Activated CD4-positive, alpha-beta T cell treated with anti-CD3 and anti-CD28 coated beads for 4 hours (primary cell): Measurements from ENCODE around the gene LMNTD2.

Source experiments
- DNase-seq, 2 donors: peaks; one replicate each; pipeline ENCODE4 v3.0.0-alpha.2; 2020

The LMNTD2 gene

GRCh38 chr11:553083-553987, 7.2 kb downstream of the LMNTD2 start:
- no peak for DNase-seq

GRCh38 chr11:551596-551995, 8.9 kb downstream of the LMNTD2 start:
- no peak for DNase-seq

GRCh38 chr11:551131-551530, 9.4 kb downstream of the LMNTD2 start:
- no peak for DNase-seq

GRCh38 chr11:550746-551085, 9.8 kb downstream of the LMNTD2 start:
- DNase-seq, result no peak

- no peak for DNase-seq
These were observed 10.4 kb downstream of the LMNTD2 start for GRCh38 chr11:550021-550745.

- DNase-seq, result no peak
These were observed 11.6 kb downstream of the LMNTD2 start for GRCh38 chr11:548700-549603.

- no peak for DNase-seq
These were observed 15.4 kb downstream of the LMNTD2 start for GRCh38 chr11:545171-545570.

- DNase-seq, result no peak
These were observed 15.7 kb downstream of the LMNTD2 start for GRCh38 chr11:544817-545166.

- no peak for DNase-seq
These were observed 19.1 kb downstream of the LMNTD2 start for GRCh38 chr11:541433-541885.

GRCh38 chr11:540583-541432, 19.7 kb downstream of the LMNTD2 start:
- no peak for DNase-seq

- no peak for DNase-seq
These were observed 20.5 kb downstream of the LMNTD2 start for GRCh38 chr11:539971-540481.

GRCh38 chr11:538431-539051, 22.0 kb downstream of the LMNTD2 start:
- DNase-seq, result no peak

GRCh38 chr11:537622-538430, 22.7 kb downstream of the LMNTD2 start:
- no peak for DNase-seq

GRCh38 chr11:536841-537621, 23.5 kb downstream of the LMNTD2 start, which contains the start of gene LRRC56:
Gene LRRC56, plus strand, starts transcription at chr11:537527. Its CDS starts 3,158 bp downstream, at chr11:540685.
- DNase-seq, result peak; percentile 90 to 92

GRCh38 chr11:535519-536454, 24.8 kb downstream of the LMNTD2 start, which contains the start of gene HRAS:
Gene HRAS, minus strand, starts transcription at chr11:535576.
- DNase-seq, result peak; percentile 94 to 96

- no peak for DNase-seq
These were observed 25.4 kb downstream of the LMNTD2 start for GRCh38 chr11:535210-535518.

GRCh38 chr11:534396-535209, 25.9 kb downstream of the LMNTD2 start:
- DNase-seq, result peak in 1 of 2 donors; percentile 33
